Mammary epithelial cell (primary cell): ENCODE data around the gene SERINC2.

Experiments used
- EZH2 ChIP-seq: IDR thresholded peaks from 2 replicates; pipeline ENCODE4 v1.6.1; 2012; ENCODE audit warnings: low read length, inconsistent platforms, borderline replicate concordance
- TF ChIP-seq, protein P1 (sequence below), 2 donors: IDR thresholded peaks in 1 of 2; conservative IDR thresholded peaks in 1 of 2; 2 replicates each; pipeline ENCODE4 v1.5.1; 2011 to 2012; ENCODE audit warnings: inconsistent platforms in 2 of 2, low read length in 2 of 2, mild to moderate bottlenecking in 2 of 2, control low read depth in 1 of 2, low read depth in 1 of 2; ENCODE audit not compliant: insufficient read depth in 1 of 2; ENCODE audit errors: extremely low read depth in 1 of 2

DNA sequence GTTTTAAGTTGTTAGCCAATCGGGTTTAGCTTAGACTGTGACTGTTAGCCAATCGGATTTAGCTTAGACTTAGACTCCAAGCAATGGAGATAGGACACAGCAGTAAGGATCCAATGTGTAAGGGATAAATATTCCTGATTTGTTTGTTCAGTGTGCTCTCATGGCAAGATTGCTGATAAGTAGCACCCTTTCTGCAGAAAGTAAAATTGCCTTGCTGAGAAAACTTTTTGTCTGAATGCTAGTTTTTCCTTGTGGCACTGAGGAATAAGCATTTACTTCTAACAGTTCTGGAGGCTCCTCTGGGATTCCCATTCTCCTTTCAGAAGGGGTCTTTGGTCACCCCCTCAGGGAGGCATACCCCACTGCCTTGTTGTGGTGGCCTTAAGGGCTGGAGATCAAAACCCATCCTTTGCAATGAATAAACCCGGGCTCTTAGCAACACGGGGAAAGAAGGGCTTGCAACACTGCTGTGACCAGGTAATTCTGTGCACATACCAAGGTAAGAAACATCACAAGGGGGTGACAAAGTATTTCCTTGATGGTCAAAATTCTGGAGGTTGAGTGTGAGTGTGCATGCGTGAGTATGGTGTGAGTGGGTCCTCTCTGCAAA is 45.4 kb downstream of the SERINC2 start:
- TF ChIP-seq, protein P1, sequence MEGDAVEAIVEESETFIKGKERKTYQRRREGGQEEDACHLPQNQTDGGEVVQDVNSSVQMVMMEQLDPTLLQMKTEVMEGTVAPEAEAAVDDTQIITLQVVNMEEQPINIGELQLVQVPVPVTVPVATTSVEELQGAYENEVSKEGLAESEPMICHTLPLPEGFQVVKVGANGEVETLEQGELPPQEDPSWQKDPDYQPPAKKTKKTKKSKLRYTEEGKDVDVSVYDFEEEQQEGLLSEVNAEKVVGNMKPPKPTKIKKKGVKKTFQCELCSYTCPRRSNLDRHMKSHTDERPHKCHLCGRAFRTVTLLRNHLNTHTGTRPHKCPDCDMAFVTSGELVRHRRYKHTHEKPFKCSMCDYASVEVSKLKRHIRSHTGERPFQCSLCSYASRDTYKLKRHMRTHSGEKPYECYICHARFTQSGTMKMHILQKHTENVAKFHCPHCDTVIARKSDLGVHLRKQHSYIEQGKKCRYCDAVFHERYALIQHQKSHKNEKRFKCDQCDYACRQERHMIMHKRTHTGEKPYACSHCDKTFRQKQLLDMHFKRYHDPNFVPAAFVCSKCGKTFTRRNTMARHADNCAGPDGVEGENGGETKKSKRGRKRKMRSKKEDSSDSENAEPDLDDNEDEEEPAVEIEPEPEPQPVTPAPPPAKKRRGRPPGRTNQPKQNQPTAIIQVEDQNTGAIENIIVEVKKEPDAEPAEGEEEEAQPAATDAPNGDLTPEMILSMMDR (conservative IDR thresholded peaks at IDR 0.05 in 1 of 2, IDR thresholded peaks at IDR 0.05 in 1 of 2; ENCODE audit: extremely low read depth in 1 of 2, insufficient read depth in 1 of 2, low read depth in 1 of 2, low read length in 2 of 2): no peak
- TF ChIP-seq EZH2: no peak
